ENCODE measurements around the gene HSP90AB1.

Gene HSP90AB1

GRCh38 chr6:44249082-44249748 is 2.3 kb downstream of the HSP90AB1 start:
- no peak for TF ChIP-seq SIN3A (IDR thresholded peaks at IDR 0.05; ENCODE audit: borderline replicate concordance, insufficient read depth, low read length)

- peak; percentile 18 for TF ChIP-seq POLR2AphosphoS5 (IDR thresholded peaks at IDR 0.05; ENCODE audit: low read depth, low read length)
- TF ChIP-seq FOXP2 (optimal IDR thresholded peaks at IDR 0.05; ENCODE audit: borderline replicate concordance, extremely low read depth, extremely low read length, insufficient read depth): no peak
- no peak for TF ChIP-seq SIN3A (IDR thresholded peaks at IDR 0.05; ENCODE audit: borderline replicate concordance, insufficient read depth, low read length)
- no peak for TF ChIP-seq REST (IDR thresholded peaks at IDR 0.05; ENCODE audit: insufficient read depth in 1 of 2, low read depth in 2 of 2, low read length in 2 of 2)
- no peak for TF ChIP-seq TAF1 (IDR thresholded peaks at IDR 0.05; ENCODE audit: borderline replicate concordance, insufficient read depth, low read length)
Measured at GRCh38 chr6:44250067-44250717, 3.3 kb downstream of the HSP90AB1 start.

DNA sequence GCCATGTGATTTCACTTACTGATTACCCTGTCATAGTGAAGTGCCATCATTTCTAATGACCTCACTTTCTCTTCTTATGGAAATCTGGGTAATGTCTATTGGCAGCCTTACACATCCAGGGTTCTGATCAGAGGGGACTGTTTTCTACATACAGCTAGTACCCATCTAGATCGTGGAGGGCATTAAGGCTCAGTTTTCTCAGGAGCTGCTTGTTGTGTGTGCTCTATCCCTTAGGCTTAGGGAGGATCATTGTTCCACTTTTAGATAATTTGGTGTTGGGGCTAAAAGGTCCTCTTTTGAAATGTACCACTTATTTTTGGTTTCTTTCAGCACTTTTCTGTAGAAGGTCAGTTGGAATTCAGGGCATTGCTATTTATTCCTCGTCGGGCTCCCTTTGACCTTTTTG is 3.8 kb downstream of the HSP90AB1 start:
- TF ChIP-seq REST (IDR thresholded peaks at IDR 0.05; ENCODE audit: insufficient read depth in 1 of 2, low read depth in 2 of 2, low read length in 2 of 2) (no peak), SIN3A (IDR thresholded peaks at IDR 0.05; ENCODE audit: borderline replicate concordance, insufficient read depth, low read length) (no peak), POLR2AphosphoS5 (IDR thresholded peaks at IDR 0.05; ENCODE audit: low read depth, low read length) (peak; percentile 17), TAF1 (IDR thresholded peaks at IDR 0.05; ENCODE audit: borderline replicate concordance, insufficient read depth, low read length) (no peak)

- no peak for TF ChIP-seq TAF1 (IDR thresholded peaks at IDR 0.05; ENCODE audit: borderline replicate concordance, insufficient read depth, low read length)
- no peak for TF ChIP-seq FOXP2 (optimal IDR thresholded peaks at IDR 0.05; ENCODE audit: borderline replicate concordance, extremely low read depth, extremely low read length, insufficient read depth)
- TF ChIP-seq POLR2AphosphoS5 (IDR thresholded peaks at IDR 0.05; ENCODE audit: low read depth, low read length): peak; percentile 60
- no peak for TF ChIP-seq REST (IDR thresholded peaks at IDR 0.05; ENCODE audit: insufficient read depth in 1 of 2, low read depth in 2 of 2, low read length in 2 of 2)
Measured at GRCh38 chr6:44251576-44252524, 4.9 kb downstream of the HSP90AB1 start.

DNA sequence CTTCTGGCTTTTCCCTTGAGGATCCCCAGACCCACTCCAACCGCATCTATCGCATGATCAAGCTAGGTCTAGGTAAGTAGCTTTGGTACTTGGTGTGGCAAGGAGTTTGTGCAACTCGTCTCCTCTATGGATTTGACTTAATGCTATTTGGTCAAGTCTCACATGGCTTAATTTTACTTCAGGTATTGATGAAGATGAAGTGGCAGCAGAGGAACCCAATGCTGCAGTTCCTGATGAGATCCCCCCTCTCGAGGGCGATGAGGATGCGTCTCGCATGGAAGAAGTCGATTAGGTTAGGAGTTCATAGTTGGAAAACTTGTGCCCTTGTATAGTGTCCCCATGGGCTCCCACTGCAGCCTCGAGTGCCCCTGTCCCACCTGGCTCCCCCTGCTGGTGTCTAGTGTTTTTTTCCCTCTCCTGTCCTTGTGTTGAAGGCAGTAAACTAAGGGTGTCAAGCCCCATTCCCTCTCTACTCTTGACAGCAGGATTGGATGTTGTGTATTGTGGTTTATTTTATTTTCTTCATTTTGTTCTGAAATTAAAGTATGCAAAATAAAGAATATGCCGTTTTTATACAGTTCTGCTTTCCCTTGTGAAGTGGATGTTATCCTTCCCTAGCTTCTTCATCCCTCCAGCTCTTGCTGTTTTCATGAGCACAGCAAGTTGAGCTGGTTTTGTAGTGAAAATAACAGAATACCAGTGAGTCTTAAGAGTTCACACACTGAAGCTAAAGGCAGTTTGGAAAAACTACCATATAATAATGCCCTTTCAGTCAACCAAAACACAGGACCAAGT is 6.6 kb downstream of the HSP90AB1 start:
- no peak for TF ChIP-seq REST (IDR thresholded peaks at IDR 0.05; ENCODE audit: insufficient read depth in 1 of 2, low read depth in 2 of 2, low read length in 2 of 2)
- no peak; the same call in 1 of the 2 replicates for TF ChIP-seq POLR2AphosphoS5 (IDR thresholded peaks at IDR 0.05; ENCODE audit: low read depth, low read length)
- TF ChIP-seq FOXP2 (optimal IDR thresholded peaks at IDR 0.05; ENCODE audit: borderline replicate concordance, extremely low read depth, extremely low read length, insufficient read depth): no peak
- no peak for TF ChIP-seq TAF1 (IDR thresholded peaks at IDR 0.05; ENCODE audit: borderline replicate concordance, insufficient read depth, low read length)
- no peak for TF ChIP-seq SIN3A (IDR thresholded peaks at IDR 0.05; ENCODE audit: borderline replicate concordance, insufficient read depth, low read length)
